SK-N-MC (cell line): ENCODE results near the gene POLA1.

Experiments used
- EZH2 ChIP-seq: fragments of 200-600 bp; sonication (generic); IDR thresholded peaks from one replicate; pipeline ENCODE4 v1.6.1; 2017; ENCODE audit warnings: antibody characterized with exemption
- FOXP2 ChIP-seq: optimal IDR thresholded peaks from 2 replicates; pipeline ENCODE3; 2011; ENCODE audit warnings: mild to moderate bottlenecking, moderate library complexity; ENCODE audit not compliant: insufficient read depth; ENCODE audit errors: extremely low read length, control extremely low read depth
- POLR2AphosphoS5 ChIP-seq: IDR thresholded peaks from 2 replicates; pipeline ENCODE4 v1.6.1; 2012; ENCODE audit warnings: mild to moderate bottlenecking, low read depth, low read length, borderline replicate concordance

GRCh38 chrX:25006586-25007058, 312.9 kb downstream of the POLA1 start:
- TF ChIP-seq FOXP2 = no peak
- no peak for TF ChIP-seq EZH2
- no peak for TF ChIP-seq POLR2AphosphoS5
